HG03571 (cell line): Measurements from ENCODE around the gene LMBRD2.

Experiments used
- ATAC-seq: cut with Tn5 transposase; IDR thresholded peaks from one replicate; pipeline ENCODE4 v1.9.1; 2021; ENCODE audit not compliant: unreplicated experiment

Gene LMBRD2

DNA sequence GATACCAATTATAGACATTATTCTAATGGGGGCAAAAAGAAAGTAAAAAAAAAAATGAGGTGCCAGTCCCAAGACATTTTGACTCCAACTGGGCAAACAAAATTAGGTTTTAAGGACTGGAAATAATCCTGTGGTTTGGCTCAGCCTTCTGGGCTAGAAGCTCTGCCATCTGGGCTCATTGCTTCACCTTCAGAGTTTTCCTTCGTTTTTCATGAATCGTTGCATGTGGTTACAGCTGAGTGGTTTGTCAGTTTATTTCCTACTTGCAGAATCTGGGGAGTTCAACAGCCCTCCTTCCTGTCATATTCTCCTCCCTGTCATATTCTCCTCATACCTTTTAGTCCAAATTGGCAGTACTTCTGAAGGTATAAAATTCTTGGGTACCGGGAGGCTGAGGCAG lies 97.0 kb downstream of the LMBRD2 start:
- ATAC-seq = no peak

DNA sequence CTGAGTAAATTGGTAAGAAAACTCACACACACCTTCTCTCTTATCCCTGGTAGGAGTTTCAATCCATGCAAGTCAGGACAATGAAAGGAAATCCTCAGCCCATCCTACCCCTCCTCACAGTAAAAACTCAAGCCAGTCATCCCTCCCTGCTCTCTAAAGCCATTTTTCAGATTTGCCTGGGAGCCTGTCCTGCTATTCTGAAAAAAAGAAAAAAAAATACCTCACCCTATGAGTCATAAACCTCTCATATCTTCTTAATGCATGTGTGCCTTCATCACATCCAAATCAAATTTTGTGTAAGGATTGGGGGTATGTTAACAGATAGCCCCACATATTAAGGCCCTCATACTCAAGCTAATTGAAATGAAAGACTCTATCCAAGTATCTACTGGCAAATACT lies 99.1 kb downstream of the LMBRD2 start:
- no peak for ATAC-seq

DNA sequence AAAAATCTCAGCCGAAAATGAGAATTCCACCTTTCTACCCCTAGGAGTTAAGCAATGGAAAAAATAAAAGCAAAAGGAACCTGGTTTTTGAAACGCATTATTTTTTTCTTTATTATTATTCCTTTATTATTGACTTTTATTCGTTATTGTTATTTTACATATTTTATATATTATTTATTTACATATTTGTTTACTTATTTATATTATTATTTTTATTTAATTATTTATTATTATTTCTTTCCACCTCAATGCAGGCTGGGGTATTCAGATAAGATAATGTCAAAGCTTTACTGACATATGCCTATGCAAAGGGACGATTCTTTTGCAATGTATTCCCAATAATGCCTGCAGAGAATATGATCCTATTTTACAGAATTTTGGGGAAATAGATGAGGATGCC lies 101.7 kb downstream of the LMBRD2 start:
- no peak for ATAC-seq
